HepG2 (cell line): ENCODE data around the gene PYGO1. TPM values are rescaled to one million over a fixed set of nuclear protein-coding genes. Genes with fewer than 3 reads are reported as not detected.
A peak's percentile ranks its signal among the peaks of the same experiment; 100 is the strongest.

Experiments used
- CEBPZ ChIP-seq: IDR thresholded peaks from 2 replicates; pipeline ENCODE4 v1.6.1; 2012; ENCODE audit warnings: low read length, improper control_type of control experiment
- CREB3 ChIP-seq: sonication (generic); formaldehyde crosslinking; IDR thresholded peaks from 2 replicates; pipeline ENCODE4 v1.5.0; 2020; ENCODE audit warnings: missing genetic modification reagents
- DDIT3 ChIP-seq: sonication (generic); formaldehyde crosslinking; IDR thresholded peaks from 2 replicates; pipeline ENCODE4 v1.4.0; 2020; ENCODE audit warnings: mild to moderate bottlenecking, missing genetic modification reagents
- KAT7 ChIP-seq: IDR thresholded peaks from 2 replicates; pipeline ENCODE4 v1.6.1; 2018; ENCODE audit warnings: borderline replicate concordance, missing compliant biosample characterization
- KDM5B ChIP-seq: sonication (generic); formaldehyde crosslinking; IDR thresholded peaks from 2 replicates; pipeline ENCODE4 v1.4.0; 2020; ENCODE audit warnings: missing genetic modification reagents, mild to moderate bottlenecking, borderline replicate concordance
- NFIC ChIP-seq: IDR thresholded peaks from 2 replicates; pipeline ENCODE4 v1.6.1; 2012; ENCODE audit warnings: mild to moderate bottlenecking, low read length, inconsistent platforms
- RFX1 ChIP-seq: fragments of 450-650 bp; IDR thresholded peaks from 2 replicates; pipeline ENCODE4 v1.6.1; 2017
- SAP130 ChIP-seq: IDR thresholded peaks from 2 replicates; pipeline ENCODE4 v1.6.1; 2016; ENCODE audit warnings: low read depth
- SOX13 ChIP-seq, 3 experiments: fragments of 450-650 bp in 1 of 3; sonication (generic) in 1 of 3; formaldehyde crosslinking in 1 of 3; IDR thresholded peaks in 2 of 3; conservative IDR thresholded peaks in 1 of 3; 2 replicates each; pipeline versions ENCODE4 v1.5.0 to v1.6.1; 2016 to 2020; ENCODE audit warnings: antibody characterized with exemption in 1 of 3, mild to moderate bottlenecking in 1 of 3, missing compliant biosample characterization in 1 of 3, missing genetic modification reagents in 1 of 3, moderate library complexity in 1 of 3
- SUZ12 ChIP-seq: fragments of 150-350 bp; IDR thresholded peaks from 2 replicates; pipeline ENCODE4 v1.6.1; 2014; ENCODE audit warnings: low read depth, low read length
- U2AF1 ChIP-seq: fragments of 200-400 bp; formaldehyde crosslinking; optimal IDR thresholded peaks from 2 replicates; pipeline ENCODE3; 2017; ENCODE audit warnings: mild to moderate bottlenecking, low read depth, low read length
- ZBTB26 ChIP-seq: IDR thresholded peaks from 2 replicates; pipeline ENCODE4 v1.6.1; 2016; ENCODE audit warnings: missing compliant biosample characterization, missing genetic modification reagents, borderline replicate concordance
- ZBTB3 ChIP-seq: sonication (generic); formaldehyde crosslinking; IDR thresholded peaks from 2 replicates; pipeline ENCODE4 v1.4.0; 2020; ENCODE audit warnings: low read depth, mild to moderate bottlenecking, moderate library complexity, missing genetic modification reagents, borderline replicate concordance
- ZC3H4 ChIP-seq: sonication (generic); formaldehyde crosslinking; IDR thresholded peaks from 2 replicates; pipeline ENCODE4 v1.4.0; 2020; ENCODE audit warnings: missing genetic modification reagents, borderline replicate concordance
- ZFP62 ChIP-seq: sonication (generic); formaldehyde crosslinking; IDR thresholded peaks from 2 replicates; pipeline ENCODE4 v1.4.0; 2020; ENCODE audit warnings: missing genetic modification reagents
- ZMYM2 ChIP-seq: sonication (generic); formaldehyde crosslinking; IDR thresholded peaks from 2 replicates; pipeline ENCODE4 v1.8.0; 2022; ENCODE audit warnings: mild to moderate bottlenecking, missing genetic modification reagents
- ZNF235 ChIP-seq: sonication (generic); formaldehyde crosslinking; IDR thresholded peaks from 2 replicates; pipeline ENCODE4 v1.8.1; 2023; ENCODE audit warnings: mild to moderate bottlenecking, missing genetic modification reagents, borderline replicate concordance
- ZNF24 ChIP-seq: fragments of 450-650 bp; IDR thresholded peaks from 2 replicates; pipeline ENCODE4 v1.6.1; 2017; ENCODE audit warnings: antibody characterized with exemption, mild to moderate bottlenecking
- ZNF552 ChIP-seq: sonication (generic); formaldehyde crosslinking; IDR thresholded peaks from 2 replicates; pipeline ENCODE4 v1.9.0; 2022; ENCODE audit warnings: missing genetic modification reagents, mild to moderate bottlenecking, borderline replicate concordance
- ZNF766 ChIP-seq: sonication (generic); formaldehyde crosslinking; IDR thresholded peaks from 2 replicates; pipeline ENCODE4 v1.5.0; 2020; ENCODE audit warnings: missing genetic modification reagents, borderline replicate concordance
- ZNF777 ChIP-seq: sonication (generic); formaldehyde crosslinking; IDR thresholded peaks from 2 replicates; pipeline ENCODE4 v1.4.0; 2020; ENCODE audit warnings: missing genetic modification reagents
- ZNF788 ChIP-seq: sonication (generic); formaldehyde crosslinking; IDR thresholded peaks from 2 replicates; pipeline ENCODE4 v1.5.0; 2020; ENCODE audit warnings: mild to moderate bottlenecking, missing genetic modification reagents, borderline replicate concordance
- polyA plus RNA-seq, 8 experiments: library from polyadenylated mRNA; depleted of rRNA in 3 of 8; stranded (reverse) in 7 of 8; unstranded in 1 of 8; fragments of >200 nt; fragmentation: Illumina TruSeq in 4 of 8; extraction: Trizol in 4 of 8; gene quantifications; 2 replicates each; pipeline versions ENCODE4 v1.2.1 to v1.2.3, GENCODE V29; 2011 to 2016; ENCODE audit warnings: low read depth in 4 of 8, missing spikeins in 1 of 8, mixed read lengths in 1 of 8; ENCODE audit not compliant: insufficient read depth in 1 of 8
- total RNA-seq, 5 experiments: library from RNA; depleted of rRNA; stranded (reverse); fragments of >200 nt; fragmentation: Illumina TruSeq; extraction: Trizol; gene quantifications; 2 replicates each; pipeline ENCODE4 v1.2.3, GENCODE V29; 2016; ENCODE audit warnings: low read depth in 1 of 5
- TF ChIP-seq, protein P1 (sequence below): sonication (generic); formaldehyde crosslinking; conservative IDR thresholded peaks from 2 replicates; pipeline ENCODE4 v1.8.0; 2022; ENCODE audit warnings: mild to moderate bottlenecking, moderate library complexity, missing genetic modification reagents

PYGO1 gene
- total and polyA plus RNA-seq, 2 of the 13 experiments (the other 11 are each of a cell fraction or from before 2014, with no cell fraction given): 1.1 to 1.8 TPM

GRCh38 chr15:55526559-55527036 lies 61.5 kb downstream of the PYGO1 start (continued):
- no peak for TF ChIP-seq ZBTB26 (CRISPR knock-in tag)
- TF ChIP-seq DDIT3: no peak
- TF ChIP-seq ZNF777 (CRISPR knock-in tag): no peak
- no peak for TF ChIP-seq CREB3 (CRISPR knock-in tag)
- TF ChIP-seq ZFP62 (CRISPR knock-in tag): no peak
- no peak for TF ChIP-seq ZNF24
- TF ChIP-seq SOX13 (IDR thresholded peaks at IDR 0.05): no peak
- TF ChIP-seq SOX13 (CRISPR knock-in tag; conservative IDR thresholded peaks at IDR 0.05 in 1 of 2, IDR thresholded peaks at IDR 0.05 in 1 of 2): no peak
- no peak for TF ChIP-seq NFIC
- TF ChIP-seq ZMYM2: no peak
- peak; percentile 89 for TF ChIP-seq SAP130 (CRISPR knock-in tag)
- TF ChIP-seq ZNF552 (CRISPR knock-in tag): no peak
- TF ChIP-seq U2AF1: no peak
- no peak for TF ChIP-seq RFX1
- TF ChIP-seq ZNF235 (CRISPR knock-in tag): peak; percentile 31; the same call in 1 of the 2 replicates
- TF ChIP-seq ZNF788: no peak
- peak; percentile 76; the same call in 1 of the 2 replicates for TF ChIP-seq KDM5B
- no peak for TF ChIP-seq ZBTB3 (CRISPR knock-in tag)
- no peak for TF ChIP-seq CEBPZ
- no peak for TF ChIP-seq ZC3H4 (CRISPR knock-in tag)
- no peak for TF ChIP-seq KAT7 (CRISPR knock-in tag)
- no peak for TF ChIP-seq SUZ12
- TF ChIP-seq, protein P1, sequence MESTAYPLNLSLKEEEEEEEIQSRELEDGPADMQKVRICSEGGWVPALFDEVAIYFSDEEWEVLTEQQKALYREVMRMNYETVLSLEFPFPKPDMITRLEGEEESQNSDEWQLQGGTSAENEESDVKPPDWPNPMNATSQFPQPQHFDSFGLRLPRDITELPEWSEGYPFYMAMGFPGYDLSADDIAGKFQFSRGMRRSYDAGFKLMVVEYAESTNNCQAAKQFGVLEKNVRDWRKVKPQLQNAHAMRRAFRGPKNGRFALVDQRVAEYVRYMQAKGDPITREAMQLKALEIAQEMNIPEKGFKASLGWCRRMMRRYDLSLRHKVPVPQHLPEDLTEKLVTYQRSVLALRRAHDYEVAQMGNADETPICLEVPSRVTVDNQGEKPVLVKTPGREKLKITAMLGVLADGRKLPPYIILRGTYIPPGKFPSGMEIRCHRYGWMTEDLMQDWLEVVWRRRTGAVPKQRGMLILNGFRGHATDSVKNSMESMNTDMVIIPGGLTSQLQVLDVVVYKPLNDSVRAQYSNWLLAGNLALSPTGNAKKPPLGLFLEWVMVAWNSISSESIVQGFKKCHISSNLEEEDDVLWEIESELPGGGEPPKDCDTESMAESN: no peak
- no peak; the same call in 1 of the 2 replicates for TF ChIP-seq ZNF766 (CRISPR knock-in tag)
